Common myeloid progenitor, CD34-positive (primary cell): ENCODE results near the gene WDR70.
"Not testable (repeated sequence)": the region's sequence is repeated elsewhere in the genome, so short reads cannot be mapped to it uniquely, and the experiment has no call there.

Experiments
- CTCF ChIA-PET: fragments of 350-600 bp; sonication (Branson Sonifier 250); formaldehyde crosslinking; loops from one replicate; lab custom pipeline; 2021; ENCODE audit warnings: antibody characterized with exemption; lab: Charles Lee
- POLR2A ChIA-PET: fragments of 350-600 bp; sonication (Branson Sonifier 250); formaldehyde crosslinking; loops from one replicate; lab custom pipeline; 2021; ENCODE audit warnings: antibody characterized with exemption; lab: Charles Lee
- DNase-seq, 3 donors: peaks; one replicate each; pipeline versions ENCODE4 v3.0.0 to v3.0.0-alpha.2; 2013
- H3K27ac ChIP-seq, 2 experiments: 1 replicate in 1 of 2; 2 replicates in 1 of 2; pipeline ENCODE4 v1.7.0; 2013; ENCODE audit warnings: inconsistent platforms in 2 of 2, low read length in 2 of 2, mild to moderate bottlenecking in 2 of 2, low read depth in 1 of 2, moderate library complexity in 1 of 2; ENCODE audit not compliant: severe bottlenecking in 2 of 2, insufficient read depth in 1 of 2, poor library complexity in 1 of 2
- H3K27me3 ChIP-seq, 5 experiments: replicated peaks in 2 of 5; 1 replicate in 3 of 5; 2 replicates in 2 of 5; pipeline versions ENCODE4 v1.6.1 to v1.7.0; 2013; ENCODE audit warnings: low read length in 4 of 5, mild to moderate bottlenecking in 2 of 5, moderate library complexity in 2 of 5, inconsistent platforms in 1 of 5; ENCODE audit not compliant: insufficient read depth in 5 of 5, control insufficient read depth in 4 of 5
- H3K36me3 ChIP-seq, 4 experiments: 1 replicate in 2 of 4; 2 replicates in 2 of 4; pipeline versions ENCODE4 v1.6.1 to v1.7.0; 2013; ENCODE audit warnings: low read length in 3 of 4, control low read depth in 1 of 4, mild to moderate bottlenecking in 1 of 4; ENCODE audit not compliant: control insufficient read depth in 4 of 4, insufficient read depth in 4 of 4
- H3K4me1 ChIP-seq, 4 experiments: 1 replicate in 3 of 4; 2 replicates in 1 of 4; pipeline versions ENCODE4 v1.6.1 to v1.7.1; 2013; ENCODE audit warnings: low read length in 3 of 4, mild to moderate bottlenecking in 3 of 4, control low read depth in 1 of 4, inconsistent platforms in 1 of 4, moderate library complexity in 1 of 4; ENCODE audit not compliant: control insufficient read depth in 4 of 4, insufficient read depth in 4 of 4; ENCODE audit errors: control extremely low read depth in 1 of 4
- H3K4me3 ChIP-seq, 7 experiments: 1 replicate in 4 of 7; 2 replicates in 3 of 7; pipeline versions ENCODE4 v1.5.1 to v1.7.0; 2013; ENCODE audit warnings: mild to moderate bottlenecking in 7 of 7, low read length in 6 of 7, moderate library complexity in 6 of 7, inconsistent platforms in 2 of 7, low read depth in 2 of 7, control low read depth in 1 of 7; ENCODE audit not compliant: insufficient read depth in 4 of 7, control insufficient read depth in 1 of 7; ENCODE audit errors: extremely low read depth in 1 of 7
- H3K9me3 ChIP-seq, 5 experiments: 1 replicate in 4 of 5; 2 replicates in 1 of 5; pipeline versions ENCODE4 v1.6.1 to v1.7.1; 2013; ENCODE audit warnings: low read length in 4 of 5, mild to moderate bottlenecking in 2 of 5, inconsistent platforms in 1 of 5, low read depth in 1 of 5, moderate library complexity in 1 of 5; ENCODE audit not compliant: control insufficient read depth in 4 of 5, insufficient read depth in 2 of 5; ENCODE audit errors: control extremely low read depth in 1 of 5
- WGBS: methylation state at CpG from one replicate; pipeline ENCODE4 v1.1.5; 2013; ENCODE audit not compliant: insufficient coverage; 5-methylcytosine and 5-hydroxymethylcytosine counted together

Gene WDR70

GRCh38 chr5:37789991-37790390, 410.9 kb downstream of the WDR70 start:
- no peak for DNase-seq
- ChIA-PET CTCF (no interaction called here), POLR2A (no interaction called here)
- H3K27ac ChIP-seq, result no peak overlapping the region
- 90% methylated on average over 2 of the region's 2 CpGs for WGBS
- no peak overlapping the region for H3K4me3 ChIP-seq
- H3K27me3 ChIP-seq, result peaks cover 0 to 2% (median 0%) of the 10 kb centered on the region in 5 experiments
- no peaks in the 10 kb centered on the region for H3K36me3 ChIP-seq
- H3K9me3 ChIP-seq, result peaks cover 0 to 17% (median 4%) of the 10 kb centered on the region in 5 experiments
- H3K4me1 ChIP-seq, result no peaks in the 10 kb centered on the region

GRCh38 chr5:37791321-37791720, 412.2 kb downstream of the WDR70 start:
- Histone ChIP-seq H3K4me1 (no peaks in the 10 kb centered on the region), H3K36me3 (no peaks in the 10 kb centered on the region), H3K9me3 (peaks cover 0 to 17% (median 10%) of the 10 kb centered on the region in 5 experiments), H3K27me3 (peaks cover 0 to 2% (median 0%) of the 10 kb centered on the region in 5 experiments), H3K4me3 (no peak overlapping the region), H3K27ac (no peak overlapping the region)
- 70% methylated on average over 2 of the region's 2 CpGs for WGBS
- POLR2A ChIA-PET, result no interaction called here
- CTCF ChIA-PET, result no interaction called here
- DNase-seq, result no peak

GRCh38 chr5:37792975-37793631, 414.0 kb downstream of the WDR70 start:
- Histone ChIP-seq H3K4me3 (no peak overlapping the region), H3K27me3 (no peaks in the 10 kb centered on the region), H3K9me3 (peaks cover 0 to 17% (median 10%) of the 10 kb centered on the region in 5 experiments), H3K4me1 (no peaks in the 10 kb centered on the region), H3K36me3 (no peaks in the 10 kb centered on the region), H3K27ac (no peak overlapping the region)
- 83% methylated on average over 1 of the region's 2 CpGs for WGBS
- POLR2A ChIA-PET, result no interaction called here
- DNase-seq, result no peak
- CTCF ChIA-PET, result no interaction called here

GRCh38 chr5:37795292-37795691, 416.2 kb downstream of the WDR70 start:
- H3K4me1 ChIP-seq, result not testable (repeated sequence)
- H3K9me3 ChIP-seq, result peaks cover 0 to 17% (median 10%) of the 10 kb centered on the region in 5 experiments

GRCh38 chr5:37796435-37796834, 417.3 kb downstream of the WDR70 start:
- H3K36me3 ChIP-seq, H3K4me1 ChIP-seq, CTCF ChIA-PET, H3K4me3 ChIP-seq, H3K27me3 ChIP-seq, POLR2A ChIA-PET, DNase-seq, H3K27ac ChIP-seq: not testable (repeated sequence)
- WGBS, result 100% methylated on average over 1 of the region's 1 CpG
- peaks cover 0 to 15% (median 10%) of the 10 kb centered on the region in 5 experiments for H3K9me3 ChIP-seq

More at GRCh38 chr5:37795292-37795691, 416.2 kb downstream of the WDR70 start:
- H3K4me3 ChIP-seq, H3K27ac ChIP-seq, DNase-seq, H3K27me3 ChIP-seq, H3K36me3 ChIP-seq, POLR2A ChIA-PET: not testable (repeated sequence)
- CTCF ChIA-PET, result interaction anchor here (1.4 kb wide), 1 partner anchor 14 kb away, joined by 3 read pairs; no protein-coding TSS in a partner anchor
- WGBS, result 100% methylated on average over 1 of the region's 2 CpGs

- WGBS, result 100% methylated on average over 2 of the region's 2 CpGs
- H3K27ac ChIP-seq, result no peak overlapping the region
- no peak overlapping the region for H3K4me3 ChIP-seq
- CTCF ChIA-PET, result no interaction called here
- POLR2A ChIA-PET, result no interaction called here
- H3K36me3 ChIP-seq, result no peaks in the 10 kb centered on the region
- peaks cover 0 to 9% (median 0%) of the 10 kb centered on the region in 5 experiments for H3K9me3 ChIP-seq
- H3K4me1 ChIP-seq, result no peaks in the 10 kb centered on the region
- DNase-seq, result no peak
- H3K27me3 ChIP-seq, result peaks cover 0 to 11% (median 0%) of the 10 kb centered on the region in 5 experiments
Measured at GRCh38 chr5:37799865-37800421, 420.8 kb downstream of the WDR70 start.

GRCh38 chr5:37801521-37801920, 422.4 kb downstream of the WDR70 start:
- WGBS, result 97% methylated on average over 2 of the region's 2 CpGs
- Histone ChIP-seq H3K27ac (no peak overlapping the region), H3K4me1 (no peaks in the 10 kb centered on the region), H3K36me3 (no peaks in the 10 kb centered on the region), H3K4me3 (no peak overlapping the region), H3K27me3 (peaks cover 0 to 11% (median 0%) of the 10 kb centered on the region in 5 experiments), H3K9me3 (no peaks in the 10 kb centered on the region)
- DNase-seq, result no peak
- ChIA-PET CTCF (no interaction called here), POLR2A (no interaction called here)
